ENCODE results near the gene VASH2.

VASH2 gene

GRCh38 chr1:212973899-212974298 lies 23.6 kb downstream of the VASH2 start:
- Histone ChIP-seq H3K4me3 (ENCODE audit: low read depth, low read length) (no peak overlapping the region), H3K27me3 (no peaks in the 10 kb centered on the region), H3K36me3 (no peaks in the 10 kb centered on the region), H3K9me3 (no peaks in the 10 kb centered on the region), H3K4me1 (no peaks in the 10 kb centered on the region)
- DNase-seq = no peak
- TF ChIP-seq CTCF (IDR thresholded peaks at IDR 0.05; ENCODE audit: low read depth, low read length) = no peak

- H3K27me3 ChIP-seq = no peaks in the 10 kb centered on the region
- H3K36me3 ChIP-seq = no peaks in the 10 kb centered on the region
- no peaks in the 10 kb centered on the region for H3K9me3 ChIP-seq
- DNase-seq = no peak
- no peaks in the 10 kb centered on the region for H3K4me1 ChIP-seq
- no peak for TF ChIP-seq CTCF (IDR thresholded peaks at IDR 0.05; ENCODE audit: low read depth, low read length)
- no peak overlapping the region for H3K4me3 ChIP-seq (ENCODE audit: low read depth, low read length)
These were observed 24.4 kb downstream of the VASH2 start for GRCh38 chr1:212974711-212975110.

GRCh38 chr1:212975111-212975918 lies 25.0 kb downstream of the VASH2 start:
- DNase-seq = no peak
- Histone ChIP-seq H3K27me3 (no peaks in the 10 kb centered on the region), H3K4me1 (no peaks in the 10 kb centered on the region), H3K36me3 (no peaks in the 10 kb centered on the region), H3K4me3 (ENCODE audit: low read depth, low read length) (no peak overlapping the region), H3K9me3 (no peaks in the 10 kb centered on the region)
- TF ChIP-seq CTCF (IDR thresholded peaks at IDR 0.05; ENCODE audit: low read depth, low read length) = no peak

- Histone ChIP-seq H3K4me3 (ENCODE audit: low read depth, low read length) (no peak overlapping the region), H3K4me1 (no peaks in the 10 kb centered on the region), H3K36me3 (no peaks in the 10 kb centered on the region), H3K9me3 (no peaks in the 10 kb centered on the region), H3K27me3 (no peaks in the 10 kb centered on the region)
- TF ChIP-seq CTCF (IDR thresholded peaks at IDR 0.05; ENCODE audit: low read depth, low read length) = no peak
- no peak for DNase-seq
These were observed 26.2 kb downstream of the VASH2 start for GRCh38 chr1:212976586-212976985.

GRCh38 chr1:212977781-212978645 lies 27.7 kb downstream of the VASH2 start:
- no peaks in the 10 kb centered on the region for H3K4me1 ChIP-seq
- H3K4me3 ChIP-seq (ENCODE audit: low read depth, low read length) = no peak overlapping the region
- H3K9me3 ChIP-seq = no peaks in the 10 kb centered on the region
- no peaks in the 10 kb centered on the region for H3K36me3 ChIP-seq
- TF ChIP-seq CTCF (IDR thresholded peaks at IDR 0.05; ENCODE audit: low read depth, low read length) = no peak
- DNase-seq = no peak
- H3K27me3 ChIP-seq = no peaks in the 10 kb centered on the region

All from BE2C (cell line).